GM18873 (cell line): ENCODE results near the gene COX7B2.
A peak's percentile ranks its signal among the peaks of the same experiment; 100 is the strongest.

Experiments used
- ATAC-seq: cut with Tn5 transposase; IDR thresholded peaks from one replicate; pipeline ENCODE4 v1.9.1; 2021; ENCODE audit warnings: mild to moderate bottlenecking, moderate library complexity, moderate number of reproducible peaks; ENCODE audit not compliant: unreplicated experiment, low FRiP score

The COX7B2 gene, protein sequence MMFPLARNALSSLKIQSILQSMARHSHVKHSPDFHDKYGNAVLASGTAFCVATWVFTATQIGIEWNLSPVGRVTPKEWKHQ

DNA sequence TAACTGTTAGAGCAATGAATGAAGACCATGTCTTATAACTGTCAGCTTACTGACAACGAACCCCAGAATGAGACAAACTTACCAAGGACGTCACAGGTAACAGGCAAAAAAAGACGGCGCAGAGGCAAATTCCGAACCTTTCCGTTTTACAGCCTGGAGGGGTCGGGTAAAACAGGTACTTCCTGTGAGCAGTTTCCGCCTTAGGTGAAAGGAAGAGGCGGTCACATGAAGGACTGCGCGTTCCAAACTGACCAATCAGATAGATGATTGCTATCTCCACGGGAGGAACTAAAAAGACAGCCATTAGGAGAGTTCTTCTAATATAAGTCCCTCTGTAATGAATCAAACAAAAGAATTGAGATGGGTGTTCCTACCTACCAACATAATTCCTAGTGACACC is at the start of gene COX7B2:
TSS of gene COX7B2 (minus strand) at position 168 of the 400 bp plus-strand sequence. CDS start 174,053 bp downstream, outside the sequence.
- ATAC-seq = no peak

DNA sequence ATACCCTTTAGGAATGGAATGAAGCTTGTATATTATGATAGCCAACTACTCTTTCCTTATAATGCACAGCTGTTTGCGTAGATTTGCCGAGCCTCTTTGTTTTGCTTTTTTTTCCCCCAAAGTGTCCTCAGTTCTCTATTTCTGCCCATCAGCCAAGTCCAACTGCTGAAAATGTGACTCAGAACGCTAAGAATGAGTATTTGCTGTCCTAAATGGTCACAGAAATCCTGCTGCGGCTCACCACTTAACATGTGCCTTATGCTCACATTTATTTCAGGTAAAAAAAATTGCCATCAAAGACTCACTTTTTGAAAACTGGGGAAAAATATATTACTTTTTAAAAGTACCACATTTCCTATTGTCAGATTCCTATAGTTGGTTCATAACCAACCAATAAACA is 47.4 kb upstream of the COX7B2 start:
- ATAC-seq = no peak

DNA sequence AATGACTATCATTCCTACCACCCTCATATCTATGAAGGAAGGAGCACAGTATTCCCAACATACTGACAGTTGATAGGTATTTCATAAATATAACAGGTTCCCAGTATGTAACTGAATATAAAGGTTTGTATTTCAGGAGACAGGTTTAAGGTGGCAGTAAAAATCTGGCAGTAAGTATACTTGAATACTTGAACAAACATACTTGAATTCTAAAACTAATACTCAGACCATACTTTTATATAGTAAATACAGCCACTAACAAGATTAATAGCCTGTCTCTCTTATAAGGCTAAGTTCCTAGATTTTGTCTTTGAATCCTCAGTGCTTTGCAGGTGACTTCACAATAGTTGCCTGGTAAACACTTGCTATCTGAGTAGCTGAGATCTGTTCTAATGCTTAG is 46.6 kb upstream of the COX7B2 start:
- no peak for ATAC-seq

DNA sequence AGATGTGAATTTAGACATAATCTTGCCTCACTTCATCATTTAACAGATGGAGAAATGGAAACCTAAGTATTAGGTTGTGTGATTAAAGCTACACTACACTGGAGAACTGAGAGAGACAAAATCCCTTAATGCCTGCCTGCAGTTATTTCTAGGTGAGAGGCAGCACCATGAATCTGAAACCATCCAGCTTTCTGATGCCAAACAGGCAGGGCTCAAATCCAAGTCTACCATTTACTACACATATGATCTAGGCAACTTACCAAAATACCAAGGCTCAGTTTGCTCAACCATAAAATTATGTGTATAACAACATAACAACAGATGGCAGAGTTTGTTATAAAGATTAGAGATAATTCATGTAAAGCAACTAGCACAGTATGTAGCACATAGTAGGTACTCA is 45.6 kb upstream of the COX7B2 start:
- no peak for ATAC-seq

DNA sequence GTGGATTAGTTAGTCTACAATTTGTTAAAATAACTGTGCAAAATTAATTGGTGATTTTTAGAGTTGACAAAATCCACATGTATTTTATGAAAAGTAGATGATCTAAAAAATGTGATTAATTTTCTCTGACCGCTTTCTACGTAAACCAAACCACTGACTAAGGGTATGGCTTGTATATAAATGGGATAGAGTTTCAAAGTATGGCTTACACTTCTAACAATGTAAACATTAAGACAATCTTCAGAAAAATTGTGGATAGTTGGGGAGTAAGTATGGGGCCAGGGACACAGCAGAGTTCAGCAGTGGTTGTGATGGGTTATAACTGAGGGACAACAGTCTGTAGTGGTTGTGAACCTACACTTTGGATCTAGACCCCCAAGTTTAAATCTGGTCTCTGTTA is 44.5 kb upstream of the COX7B2 start:
- no peak for ATAC-seq

DNA sequence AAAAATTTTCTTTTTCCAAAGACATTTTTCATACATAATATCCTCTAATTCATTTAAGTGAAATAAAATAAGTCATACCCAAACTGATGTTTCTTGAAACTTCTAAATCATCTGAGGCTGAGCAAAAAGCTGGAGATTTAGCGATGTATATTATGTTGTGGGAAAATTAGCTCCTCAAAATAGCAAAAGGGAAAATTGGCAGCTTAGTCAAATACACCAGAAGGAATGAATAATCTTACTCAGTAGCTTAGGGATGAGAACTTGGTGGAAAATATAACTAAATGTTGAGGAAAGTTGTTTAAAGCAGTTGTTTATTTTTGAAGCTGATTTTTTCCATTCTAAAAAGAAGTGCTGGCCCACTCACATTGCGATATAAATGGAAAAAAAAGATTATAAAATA is 43.4 kb upstream of the COX7B2 start:
- no peak for ATAC-seq

DNA sequence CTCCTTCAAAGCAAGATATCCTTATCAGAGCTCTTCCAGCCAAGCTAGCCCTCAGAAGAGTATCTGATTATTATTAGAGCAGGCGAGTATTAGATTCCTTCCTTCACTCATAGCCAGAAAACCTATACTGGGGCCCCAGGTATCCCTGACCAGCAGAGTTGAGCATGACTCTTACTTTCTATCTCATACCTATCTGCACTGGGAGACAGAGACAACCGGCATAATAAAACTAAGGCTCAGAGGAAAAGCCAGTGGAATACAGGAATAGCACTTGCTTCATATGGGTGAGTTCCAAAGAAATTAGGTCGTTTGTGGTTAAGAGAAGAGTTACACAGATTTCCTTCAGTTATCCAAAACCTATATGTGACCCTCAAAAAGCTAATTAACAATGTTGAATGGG is 41.8 kb upstream of the COX7B2 start:
- no peak for ATAC-seq

DNA sequence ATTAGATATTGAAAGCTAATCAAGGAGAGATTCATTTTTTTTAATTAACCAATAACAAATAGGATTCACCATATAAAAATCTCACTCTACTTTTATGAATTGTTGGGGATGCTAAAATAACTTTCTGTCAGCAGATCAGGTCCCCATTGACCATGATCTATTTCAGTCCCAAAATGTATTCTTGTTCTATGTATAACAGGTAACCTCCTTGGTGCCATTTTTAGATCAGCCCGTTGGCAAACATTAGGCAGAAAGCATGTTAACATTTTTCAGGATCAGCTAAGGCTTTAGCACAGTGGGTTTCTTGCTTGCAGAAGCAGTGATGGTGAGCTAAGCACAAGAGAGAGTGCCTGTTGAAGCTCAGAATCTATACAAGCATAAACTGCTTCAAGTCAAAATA is 40.8 kb upstream of the COX7B2 start:
- ATAC-seq = no peak

DNA sequence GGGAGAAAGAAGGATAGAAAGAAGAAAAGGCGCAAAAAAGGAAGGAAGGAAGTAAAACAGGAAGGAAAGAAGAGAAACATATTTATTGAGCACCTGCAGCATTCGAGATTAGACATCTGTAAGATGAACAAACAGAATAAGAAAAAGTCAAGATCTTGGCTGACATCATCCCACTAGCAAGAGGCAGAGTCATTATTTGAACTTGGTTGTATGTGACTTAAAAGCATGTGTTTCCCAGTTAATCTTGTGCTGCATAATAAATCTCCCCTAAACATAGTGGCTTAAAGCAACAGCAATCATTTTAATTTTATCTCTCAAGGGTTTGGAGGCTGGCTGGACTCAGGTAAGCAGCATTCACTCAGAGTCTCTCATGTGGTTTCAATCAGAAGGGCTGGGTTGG is 38.5 kb upstream of the COX7B2 start:
- ATAC-seq = no peak

DNA sequence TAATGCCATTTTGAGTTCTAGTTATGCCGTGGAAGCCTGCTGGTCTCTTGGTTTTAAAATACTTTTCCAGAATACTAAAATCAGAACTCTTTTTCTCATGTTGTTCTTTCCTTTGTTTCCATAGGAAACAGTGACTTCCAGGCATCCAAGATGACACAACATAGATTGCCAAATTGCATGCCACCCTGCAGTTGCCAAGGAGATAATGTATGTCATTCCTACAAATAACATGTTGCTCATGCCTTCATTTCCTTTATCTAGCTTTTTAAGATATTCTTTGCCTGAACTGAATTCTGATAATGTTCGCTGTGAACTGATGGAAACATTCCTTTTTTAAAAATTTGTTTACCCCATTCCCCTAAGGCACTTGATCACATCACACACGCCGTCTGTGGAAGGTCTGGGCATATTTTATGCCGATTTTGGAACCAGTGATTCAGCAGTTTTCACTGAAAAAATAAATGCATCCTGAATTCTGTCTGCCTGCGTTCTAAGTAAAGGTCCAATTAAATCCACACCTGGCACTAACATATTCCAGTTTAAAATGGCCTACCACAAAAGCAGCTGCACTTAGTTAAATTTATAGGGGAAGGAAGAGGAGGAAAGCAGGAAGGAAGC is 38.0 kb upstream of the COX7B2 start:
- no peak for ATAC-seq

DNA sequence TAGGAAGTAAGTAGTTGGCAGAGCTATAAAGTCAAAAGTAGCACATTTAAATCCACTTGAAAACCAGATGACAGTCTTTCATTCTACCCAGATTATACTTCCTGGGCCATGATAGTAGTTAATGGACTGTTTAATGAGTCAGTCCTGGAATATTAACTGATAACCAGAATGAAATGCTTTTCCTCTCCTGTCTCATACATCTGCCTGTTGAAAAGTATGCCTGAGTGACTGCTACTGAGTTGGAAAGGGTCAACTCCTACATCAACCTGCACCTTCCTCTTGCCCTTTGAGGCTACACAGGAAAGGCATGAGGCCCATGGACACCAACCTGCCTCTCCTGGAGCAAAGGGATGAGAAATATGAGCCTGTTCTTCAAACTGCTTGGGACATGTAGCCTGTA is 36.0 kb upstream of the COX7B2 start:
- no peak for ATAC-seq

DNA sequence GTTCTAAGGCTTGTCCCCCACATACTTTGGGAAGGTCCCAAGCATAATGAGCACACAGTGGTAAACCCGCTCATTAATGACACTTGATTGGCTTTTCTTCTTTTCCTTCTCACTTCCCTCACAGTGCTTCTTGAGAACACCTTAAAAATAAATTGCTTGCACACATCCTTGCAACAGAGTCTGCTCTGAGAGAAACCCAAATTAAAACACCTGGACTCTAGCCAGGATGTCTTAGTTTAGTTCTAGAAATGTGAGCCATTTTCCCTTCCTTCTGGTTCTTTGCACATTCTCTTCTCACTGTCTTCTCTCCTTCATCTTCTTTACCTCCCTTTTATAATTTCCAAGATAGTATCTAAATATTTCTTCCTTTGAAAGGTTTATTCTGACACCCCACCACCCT is 35.3 kb upstream of the COX7B2 start:
- ATAC-seq = no peak

DNA sequence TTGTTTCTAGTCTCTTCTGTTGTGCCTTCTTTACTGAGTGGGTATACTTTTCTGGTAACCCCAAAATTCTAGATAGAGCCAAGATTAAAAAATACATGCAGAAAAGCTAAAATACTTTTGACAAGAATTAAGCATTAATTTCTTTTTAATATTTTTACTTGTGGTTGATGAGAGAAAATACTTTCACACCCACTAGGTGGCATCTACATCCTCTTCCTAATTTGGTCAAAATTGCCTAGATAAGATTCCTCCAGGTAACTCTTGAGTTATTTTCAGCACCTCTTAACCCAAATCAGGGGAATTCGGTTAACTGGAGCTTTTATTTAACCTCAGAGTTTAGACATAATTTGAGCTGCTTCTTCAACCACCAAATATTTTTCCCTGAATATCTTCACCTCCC is 28.4 kb upstream of the COX7B2 start:
- ATAC-seq = no peak

DNA sequence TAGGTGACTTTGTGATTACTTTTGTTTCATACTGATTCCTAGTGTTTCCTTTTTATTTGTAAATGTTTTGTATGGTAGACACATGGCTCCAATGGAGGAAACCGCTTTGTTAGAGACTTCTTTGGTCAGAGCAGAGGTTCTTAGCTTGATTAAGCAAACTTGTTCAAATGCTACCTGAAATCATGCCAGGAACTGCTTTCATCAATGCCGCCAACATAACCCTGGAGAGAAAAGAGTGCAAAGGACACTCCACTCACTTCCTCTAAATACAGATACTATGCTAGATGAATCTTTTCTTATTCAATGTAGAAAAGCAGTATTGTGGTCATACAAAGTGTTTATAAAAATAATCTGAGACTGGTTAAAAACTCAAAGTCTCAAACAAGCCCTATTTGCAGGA is 25.7 kb upstream of the COX7B2 start:
- ATAC-seq = no peak

DNA sequence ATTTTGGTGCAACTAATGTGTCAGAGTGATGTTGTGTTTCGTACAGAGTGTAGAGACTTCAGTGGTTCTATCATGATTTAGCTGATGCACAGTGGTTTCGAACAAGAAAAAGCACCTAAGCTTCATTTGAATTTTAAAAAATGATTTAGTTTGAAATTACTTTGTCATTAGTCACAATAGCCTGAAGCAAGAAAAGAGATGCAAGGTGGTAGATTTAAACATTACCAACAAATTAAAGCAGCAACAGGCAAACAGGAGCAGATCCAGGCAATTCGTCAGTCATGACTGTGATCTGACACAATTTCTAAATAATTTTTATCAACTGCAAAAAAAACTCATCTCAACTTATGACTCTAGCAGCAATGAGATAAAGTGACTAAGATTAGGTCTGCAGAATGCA is 24.6 kb upstream of the COX7B2 start:
- ATAC-seq = no peak

DNA sequence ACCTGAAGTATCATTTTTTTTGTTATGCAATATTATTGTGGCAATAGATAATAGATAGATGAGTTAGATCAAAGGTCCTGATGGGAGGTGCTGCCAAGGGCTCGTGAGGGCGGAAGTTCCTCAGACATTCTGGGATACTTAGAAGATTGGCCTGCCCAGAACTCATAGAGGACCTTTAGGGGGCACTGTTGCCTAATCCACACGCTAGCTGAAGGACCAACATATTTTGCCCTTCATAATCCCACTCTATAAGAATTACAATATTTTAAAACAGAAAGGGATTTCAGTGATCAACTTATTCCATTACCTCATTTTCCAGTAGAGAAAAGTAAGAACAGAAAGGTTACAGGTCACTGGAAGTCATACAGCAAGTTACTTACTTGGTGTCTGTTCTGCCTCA is 22.9 kb upstream of the COX7B2 start:
- peak; percentile 50 for ATAC-seq

DNA sequence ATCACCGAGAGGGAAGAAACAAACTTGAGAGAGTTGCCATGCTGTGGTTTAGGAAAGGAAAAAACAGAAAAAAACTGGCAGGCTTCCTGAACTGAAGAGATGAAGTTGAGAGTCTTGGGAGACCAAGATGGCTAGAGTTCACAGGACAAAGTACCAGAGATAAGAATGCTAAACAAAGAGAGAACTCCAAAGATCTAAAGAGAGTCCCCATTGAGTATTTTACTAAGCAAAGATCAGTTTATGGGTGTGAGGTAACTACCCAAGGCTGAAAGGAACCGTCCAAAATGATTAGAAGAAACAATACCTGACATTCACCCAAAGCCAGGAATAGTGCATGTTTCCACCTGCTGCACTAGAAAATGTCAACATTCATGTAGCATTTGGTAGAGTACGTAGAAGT is 21.8 kb upstream of the COX7B2 start:
- ATAC-seq = no peak

DNA sequence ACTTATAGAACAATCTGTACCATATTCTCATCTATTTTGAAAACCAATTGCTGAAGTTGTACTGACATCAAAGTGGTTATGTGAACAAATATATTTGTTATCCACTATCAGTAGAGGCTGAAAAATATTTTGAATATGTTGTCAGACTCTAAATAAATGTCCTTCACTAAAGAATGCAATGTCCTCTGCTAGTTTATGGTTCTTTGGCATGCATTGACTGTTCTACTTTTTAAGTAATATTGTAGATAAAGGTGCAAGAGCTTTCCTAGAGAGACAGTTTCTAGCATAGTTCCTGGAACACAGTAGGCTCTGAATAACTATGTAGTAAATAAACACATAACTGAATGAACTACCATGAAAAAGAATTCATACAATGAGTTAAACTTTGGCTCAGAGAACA is 18.2 kb upstream of the COX7B2 start:
- no peak for ATAC-seq

DNA sequence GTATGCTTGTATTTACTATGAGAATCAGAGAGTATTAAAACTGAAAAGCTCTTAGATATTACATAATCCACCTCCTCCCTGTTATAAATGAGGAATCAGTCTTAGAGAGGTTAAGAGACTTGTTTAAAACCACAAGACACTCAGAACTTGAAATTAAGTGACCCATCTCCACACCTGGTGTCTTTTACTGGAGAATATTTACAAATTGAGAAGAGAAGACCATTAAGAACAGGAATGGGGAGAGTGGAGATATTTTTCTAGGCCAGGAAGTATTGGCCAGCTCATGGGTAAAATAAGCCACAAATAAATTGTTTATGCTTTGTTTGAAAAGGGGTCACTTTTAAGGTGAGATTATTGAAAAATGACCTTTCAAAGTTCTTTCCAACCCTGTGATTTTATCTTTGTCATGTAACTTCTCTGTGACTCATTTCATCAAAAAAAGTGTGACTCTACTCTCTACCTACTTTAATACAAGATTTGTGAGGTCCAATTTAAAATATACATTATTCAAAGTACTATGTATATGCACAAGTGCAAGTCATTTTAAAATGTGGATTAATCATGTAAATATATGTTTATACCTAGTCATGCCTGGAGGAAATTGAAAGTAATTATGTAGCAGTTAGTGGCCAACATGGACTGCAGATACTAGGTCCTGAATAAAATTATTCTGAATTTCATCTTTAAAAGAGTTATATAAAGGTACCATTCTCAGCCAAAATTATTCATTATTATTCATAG is 15.9 kb upstream of the COX7B2 start:
- ATAC-seq = no peak

DNA sequence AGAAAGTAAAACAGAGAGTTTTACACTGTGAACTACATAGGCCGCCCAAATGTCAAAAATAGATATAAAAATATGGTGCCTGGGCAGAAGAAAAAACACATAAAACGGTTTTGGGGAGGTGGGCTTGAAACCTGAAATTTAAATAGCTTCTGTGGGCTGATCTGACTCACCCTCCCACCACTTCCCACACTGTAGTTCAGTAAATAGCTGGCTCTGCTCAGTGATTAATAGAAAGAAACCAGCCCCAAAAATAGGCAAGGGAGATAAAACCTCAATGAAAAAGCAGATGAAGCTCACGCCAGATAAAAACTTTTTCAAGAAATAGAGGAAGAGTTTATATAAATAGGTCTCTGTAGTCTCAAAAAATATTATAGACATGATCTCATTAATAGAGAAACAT is 13.2 kb upstream of the COX7B2 start:
- no peak for ATAC-seq

DNA sequence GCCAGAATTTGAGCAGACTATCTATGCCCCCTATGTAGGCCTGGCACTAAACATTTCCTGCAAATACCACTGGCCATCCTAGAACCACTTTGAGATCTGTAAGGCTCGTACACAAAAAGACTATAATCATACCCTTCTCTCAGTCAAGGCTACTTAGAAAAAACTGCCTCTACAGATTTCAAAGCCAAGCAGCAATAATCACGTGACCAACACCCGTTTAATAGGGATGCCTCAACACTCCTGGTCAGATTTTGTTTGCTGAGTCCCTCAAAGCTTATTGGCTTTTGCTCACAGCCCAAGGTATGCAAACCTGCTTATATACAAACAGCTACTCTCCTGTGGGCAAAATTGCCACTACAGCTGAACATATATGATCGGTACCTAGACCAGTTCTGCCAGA is 897 bp downstream of the COX7B2 start:
- no peak for ATAC-seq

DNA sequence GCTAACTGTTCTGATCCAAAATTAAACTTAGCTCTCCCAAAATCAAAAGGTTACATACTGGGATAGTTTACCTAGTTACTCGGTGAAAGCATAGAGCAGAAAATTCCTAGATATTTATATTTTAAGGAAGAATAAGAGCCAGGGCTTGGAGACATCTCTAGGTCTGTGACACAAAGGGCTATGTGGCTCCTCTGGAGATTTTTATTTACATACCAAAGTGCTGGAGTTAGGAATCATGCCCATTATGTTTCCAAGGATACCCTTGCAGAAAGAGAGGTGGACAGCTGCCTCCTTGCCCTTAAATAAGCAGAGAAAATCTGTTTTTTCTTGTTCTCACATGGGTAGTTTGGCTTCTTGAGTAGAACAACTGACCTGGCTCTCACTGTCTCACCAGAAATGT is 9.0 kb downstream of the COX7B2 start:
- no peak for ATAC-seq
